H1 (cell line): ENCODE data around the gene ACSL4. TPM values are rescaled to one million over a fixed set of nuclear protein-coding genes. Genes with fewer than 3 reads are reported as not detected.
"Not testable (repeated sequence)": the region's sequence is repeated elsewhere in the genome, so short reads cannot be mapped to it uniquely, and the experiment has no call there.

ENCODE experiments used
- CTCF ChIA-PET: fragments of 300-600 bp; sonication (Branson Sonifier 250); formaldehyde crosslinking; loops from one replicate; lab custom pipeline; 2021; ENCODE audit not compliant: partially characterized antibody; lab: Charles Lee
- POLR2A ChIA-PET: fragments of 300-600 bp; sonication (Branson Sonifier 250); formaldehyde crosslinking; loops from one replicate; lab custom pipeline; 2021; ENCODE audit warnings: inconsistent platforms; ENCODE audit not compliant: partially characterized antibody; lab: Charles Lee
- DNase-seq, 2 experiments: peaks; one replicate each; pipeline versions ENCODE4 v3.0.0 to v3.0.0-alpha.2; 2010 to 2022; ENCODE audit warnings: low spot score in 2 of 2, low read depth in 1 of 2, mixed read lengths in 1 of 2
- FAIRE-seq: peaks from 2 replicates; lab custom pipeline; 2011; peaks lifted over from hg19 to GRCh38; lab: Jason Lieb, UNC
- H2AFZ ChIP-seq: 2 replicates; pipeline ENCODE4 v1.8.1; 2012; ENCODE audit warnings: low read length, inconsistent platforms
- H2AK5ac ChIP-seq: 2 replicates; pipeline ENCODE4 v1.6.1; 2013; ENCODE audit warnings: low read depth, low read length
- H2BK120ac ChIP-seq: replicated peaks from 2 replicates; pipeline ENCODE3; 2013; ENCODE audit warnings: low read depth, low read length, inconsistent platforms
- H2BK12ac ChIP-seq: 2 replicates; pipeline ENCODE4 v1.6.1; 2013; ENCODE audit warnings: low read depth, low read length
- H2BK15ac ChIP-seq: 2 replicates; pipeline ENCODE4 v1.6.1; 2013; ENCODE audit warnings: low read length
- H2BK20ac ChIP-seq: 2 replicates; pipeline ENCODE4 v1.6.1; 2013; ENCODE audit warnings: low read length
- H2BK5ac ChIP-seq: 2 replicates; pipeline ENCODE4 v1.6.1; 2013; ENCODE audit warnings: low read depth, low read length
- H3K14ac ChIP-seq: 2 replicates; pipeline ENCODE4 v1.6.1; 2013; ENCODE audit warnings: inconsistent platforms; ENCODE audit not compliant: insufficient read length
- H3K18ac ChIP-seq: 2 replicates; pipeline ENCODE4 v1.6.1; 2013; ENCODE audit warnings: low read length; ENCODE audit errors: extremely low read depth
- H3K23ac ChIP-seq: 2 replicates; pipeline ENCODE4 v1.6.1; 2013; ENCODE audit warnings: inconsistent platforms; ENCODE audit not compliant: insufficient read length
- H3K23me2 ChIP-seq: 2 replicates; pipeline ENCODE4 v1.6.1; 2013; ENCODE audit warnings: low read depth, low read length
- H3K27ac ChIP-seq: 2 replicates; pipeline ENCODE4 v1.6.1; 2011; ENCODE audit warnings: low read depth, low read length, inconsistent platforms
- H3K27me3 ChIP-seq, 4 experiments: replicated peaks in 1 of 4; 1 replicate in 1 of 4; 2 replicates in 3 of 4; pipeline versions ENCODE4 v1.6.1 to v1.8.1; 2011 to 2013; ENCODE audit warnings: low read length in 3 of 4, mild to moderate bottlenecking in 3 of 4, inconsistent platforms in 2 of 4, mixed read lengths in 2 of 4, moderate library complexity in 1 of 4; ENCODE audit not compliant: control insufficient read depth in 3 of 4, insufficient read depth in 3 of 4; ENCODE audit errors: extremely low read depth in 1 of 4
- H3K36me3 ChIP-seq, 4 experiments: 2 replicates each; pipeline versions ENCODE4 v1.6.1 to v1.8.1; 2011 to 2013; ENCODE audit warnings: mild to moderate bottlenecking in 4 of 4, low read length in 3 of 4, moderate library complexity in 2 of 4, control low read depth in 1 of 4, inconsistent platforms in 1 of 4; ENCODE audit not compliant: insufficient read depth in 4 of 4, control insufficient read depth in 2 of 4
- H3K4ac ChIP-seq: replicated peaks from 2 replicates; pipeline ENCODE3; 2013; ENCODE audit warnings: low read length, low read depth, mixed read lengths, inconsistent platforms; ENCODE audit not compliant: insufficient read length
- H3K4me1 ChIP-seq, 4 experiments: replicated peaks in 1 of 4; 1 replicate in 1 of 4; 2 replicates in 3 of 4; pipeline versions ENCODE4 v1.6.1 to v1.8.1; 2011 to 2013; ENCODE audit warnings: low read length in 3 of 4, inconsistent platforms in 2 of 4, mixed read lengths in 1 of 4; ENCODE audit not compliant: insufficient read depth in 4 of 4, control insufficient read depth in 3 of 4
- H3K4me2 ChIP-seq, 2 experiments: 2 replicates each; pipeline versions ENCODE4 v1.6.1 to v1.8.1; 2011 to 2013; ENCODE audit warnings: low read depth in 2 of 2, low read length in 2 of 2, control low read depth in 1 of 2, inconsistent platforms in 1 of 2, mild to moderate bottlenecking in 1 of 2; ENCODE audit not compliant: insufficient read depth in 1 of 2
- H3K4me3 ChIP-seq, 4 experiments: fragments of 200-600, 300-600 bp in 1 of 4; sonication (generic), shearing (Covaris generic), sonication (Bioruptor Twin) in 1 of 4; 2 replicates each; pipeline versions ENCODE4 v1.5.1 to v1.8.1; 2011 to 2016; ENCODE audit warnings: low read length in 4 of 4, low read depth in 3 of 4, control low read depth in 2 of 4, inconsistent platforms in 2 of 4, mild to moderate bottlenecking in 2 of 4, mixed read lengths in 1 of 4, moderate library complexity in 1 of 4; ENCODE audit not compliant: insufficient read depth in 2 of 4; ENCODE audit errors: extremely low read depth in 1 of 4
- H3K56ac ChIP-seq: replicated peaks from 2 replicates; pipeline ENCODE3; 2013; ENCODE audit warnings: low read depth, mild to moderate bottlenecking, mixed read lengths, low read length, inconsistent platforms; ENCODE audit not compliant: insufficient read length
- H3K79me1 ChIP-seq: 2 replicates; pipeline ENCODE4 v1.6.1; 2013; ENCODE audit warnings: low read depth, low read length, control low read depth
- H3K79me2 ChIP-seq, 2 experiments: 2 replicates each; pipeline versions ENCODE4 v1.6.1 to v1.8.1; 2012 to 2013; ENCODE audit warnings: low read length in 2 of 2, mild to moderate bottlenecking in 2 of 2, inconsistent platforms in 1 of 2; ENCODE audit not compliant: insufficient read depth in 2 of 2, control insufficient read depth in 1 of 2
- H3K9ac ChIP-seq, 4 experiments: replicated peaks in 1 of 4; 1 replicate in 1 of 4; 2 replicates in 3 of 4; pipeline versions ENCODE4 v1.6.1 to v1.8.1; 2011 to 2013; ENCODE audit warnings: low read depth in 3 of 4, low read length in 3 of 4, control low read depth in 2 of 4, mild to moderate bottlenecking in 2 of 4, moderate library complexity in 2 of 4, inconsistent platforms in 1 of 4; ENCODE audit errors: extremely low read depth in 1 of 4
- H3K9me3 ChIP-seq, 2 experiments: 2 replicates each; pipeline versions ENCODE4 v1.6.1 to v1.8.1; 2012 to 2013; ENCODE audit warnings: mild to moderate bottlenecking in 2 of 2, moderate library complexity in 2 of 2, control low read depth in 1 of 2, inconsistent platforms in 1 of 2, low read depth in 1 of 2, low read length in 1 of 2, mixed read lengths in 1 of 2; ENCODE audit not compliant: insufficient read depth in 2 of 2
- H4K20me1 ChIP-seq, 2 experiments: replicated peaks in 1 of 2; 2 replicates each; pipeline versions ENCODE3 to v1.8.1; 2011 to 2013; ENCODE audit warnings: inconsistent platforms in 2 of 2, low read length in 2 of 2, mild to moderate bottlenecking in 1 of 2; ENCODE audit not compliant: insufficient read depth in 2 of 2, control insufficient read depth in 1 of 2
- H4K5ac ChIP-seq: 2 replicates; pipeline ENCODE4 v1.6.1; 2013; ENCODE audit warnings: low read length, low read depth, mixed read lengths, inconsistent platforms; ENCODE audit not compliant: insufficient read length
- H4K8ac ChIP-seq: 2 replicates; pipeline ENCODE4 v1.8.0; 2013; ENCODE audit warnings: mild to moderate bottlenecking, moderate library complexity, low read length, inconsistent platforms; ENCODE audit not compliant: insufficient read depth; ENCODE audit errors: extremely low read depth
- H4K91ac ChIP-seq: replicated peaks from 2 replicates; pipeline ENCODE3; 2013; ENCODE audit warnings: low read length, mixed read lengths, inconsistent platforms; ENCODE audit not compliant: insufficient read length
- HDAC6 ChIP-seq: IDR thresholded peaks from one replicate; pipeline ENCODE4 v1.7.1; 2012; ENCODE audit warnings: low read depth, mild to moderate bottlenecking, inconsistent platforms, low read length, moderate library complexity
- WGBS, 2 experiments: shearing (Covaris generic) in 1 of 2; methylation state at CpG; one replicate each; pipeline versions ENCODE4 v1.1.6 to v1.1.7; 2013 to 2015; ENCODE audit warnings: low lambda C conversion rate in 2 of 2, mixed read lengths in 2 of 2, inconsistent platforms in 1 of 2, low coverage in 1 of 2, missing lambda C conversion rate in 1 of 2; ENCODE audit not compliant: insufficient replicate concordance in 2 of 2, insufficient coverage in 1 of 2, insufficient read length in 1 of 2; ENCODE audit errors: extremely low coverage in 1 of 2, missing lambda C conversion rate in 1 of 2; 5-methylcytosine and 5-hydroxymethylcytosine counted together
- polyA plus RNA-seq, 7 experiments: library from polyadenylated mRNA; depleted of rRNA in 3 of 7; stranded (reverse) in 5 of 7; unstranded in 2 of 7; fragments of >200 nt in 5 of 7; fragments of 200-250 nt in 2 of 7; gene quantifications; 1 replicate in 5 of 7; 2 replicates in 1 of 7; 4 replicates in 1 of 7; pipeline versions ENCODE4 v1.2.1 to v1.2.3, GENCODE V29; 2011 to 2013; ENCODE audit warnings: missing spikeins in 2 of 7, mixed read lengths in 2 of 7
- total RNA-seq: library from RNA; stranded (reverse); fragmentation: NEBNext Ultra II Directional; extraction: Animal tissue kit (Norgen Biotek cat#: 25700); gene quantifications from 2 replicates; pipeline ENCODE4 v1.2.1, GENCODE V29; 2021
- TF ChIP-seq, protein P1 (sequence below): IDR thresholded peaks from 2 replicates; pipeline ENCODE4 v1.6.1; 2011; ENCODE audit warnings: low read length, improper control_type of control experiment

Gene ACSL4
- total and polyA plus RNA-seq, 2 of the 8 experiments (the other 6 are each of a cell fraction or from before 2014, with no cell fraction given), result 11.3 to 47.0 TPM

GRCh38 chrX:109672239-109672638 is 60.8 kb downstream of the ACSL4 start (continued):
- TF ChIP-seq, protein P1, sequence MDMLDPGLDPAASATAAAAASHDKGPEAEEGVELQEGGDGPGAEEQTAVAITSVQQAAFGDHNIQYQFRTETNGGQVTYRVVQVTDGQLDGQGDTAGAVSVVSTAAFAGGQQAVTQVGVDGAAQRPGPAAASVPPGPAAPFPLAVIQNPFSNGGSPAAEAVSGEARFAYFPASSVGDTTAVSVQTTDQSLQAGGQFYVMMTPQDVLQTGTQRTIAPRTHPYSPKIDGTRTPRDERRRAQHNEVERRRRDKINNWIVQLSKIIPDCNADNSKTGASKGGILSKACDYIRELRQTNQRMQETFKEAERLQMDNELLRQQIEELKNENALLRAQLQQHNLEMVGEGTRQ, result no peak
- TF ChIP-seq HDAC6, result no peak
- TF ChIP-seq, all 59 proteins: peak for 0

DNA sequence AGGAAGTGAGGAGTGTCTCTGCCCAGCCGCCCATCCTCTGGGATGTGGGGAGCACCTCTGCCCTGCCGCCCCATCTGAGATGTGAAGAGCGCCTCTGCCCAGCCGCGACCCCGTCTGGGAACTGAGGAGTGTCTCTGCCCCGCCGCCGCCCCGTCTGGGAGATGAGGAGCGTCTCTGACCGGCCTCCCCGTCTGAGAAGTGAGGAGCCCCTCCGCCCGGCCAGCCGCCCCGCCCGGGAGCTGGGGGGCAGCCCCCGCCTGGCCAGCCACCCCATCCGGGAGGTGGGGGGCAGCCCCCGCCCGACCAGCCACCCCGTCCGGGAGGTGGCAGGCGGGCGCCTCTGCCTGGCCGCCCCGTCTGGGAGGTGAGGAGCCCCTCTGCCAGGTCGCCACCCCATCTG is 61.9 kb downstream of the ACSL4 start:
- H3K27me3 ChIP-seq, CTCF ChIA-PET, H3K79me2 ChIP-seq, H2BK120ac ChIP-seq, H4K5ac ChIP-seq, H4K20me1 ChIP-seq, H3K79me1 ChIP-seq, H3K27ac ChIP-seq, H3K4me3 ChIP-seq, H2BK15ac ChIP-seq, POLR2A ChIA-PET, H3K18ac ChIP-seq, H3K56ac ChIP-seq, H3K9me3 ChIP-seq, H3K4me1 ChIP-seq, H3K4ac ChIP-seq, H3K9ac ChIP-seq, H3K4me2 ChIP-seq, H2AFZ ChIP-seq, H3K23ac ChIP-seq, H2AK5ac ChIP-seq, H4K8ac ChIP-seq, H4K91ac ChIP-seq, DNase-seq, H2BK5ac ChIP-seq, H2BK12ac ChIP-seq, H2BK20ac ChIP-seq, FAIRE-seq, H3K14ac ChIP-seq, H3K23me2 ChIP-seq: not testable (repeated sequence)
- peaks cover 0 to 23% (median 12%) of the 10 kb centered on the region in 4 experiments; a peak in 4 of 8 replicates for H3K36me3 ChIP-seq
- no CpG with 5 or more reads among the region's 29 CpGs for WGBS, 2 experiments
